Glomerular endothelial cell (primary cell): ENCODE data around the gene FAM177B. TPM values are rescaled to one million over a fixed set of nuclear protein-coding genes. Genes with fewer than 3 reads are reported as not detected.
"Not testable (repeated sequence)": the region's sequence is repeated elsewhere in the genome, so short reads cannot be mapped to it uniquely, and the experiment has no call there.

Experiments
- DNase-seq: peaks from one replicate; pipeline ENCODE4 v3.0.0-alpha.2; 2011; ENCODE audit warnings: low read depth, low spot score; ENCODE audit errors: extremely low read depth
- total RNA-seq: library from RNA; depleted of rRNA; stranded (reverse); fragments of >200 nt; gene quantifications from 2 replicates; pipeline ENCODE4 v1.2.3, GENCODE V29; 2015

FAM177B gene
- total RNA-seq, 1 donor from 2014 or later: not detected

- no peak for DNase-seq
Observed at GRCh38 chr1:222739465-222739864, 2.5 kb downstream of the FAM177B start.

DNA sequence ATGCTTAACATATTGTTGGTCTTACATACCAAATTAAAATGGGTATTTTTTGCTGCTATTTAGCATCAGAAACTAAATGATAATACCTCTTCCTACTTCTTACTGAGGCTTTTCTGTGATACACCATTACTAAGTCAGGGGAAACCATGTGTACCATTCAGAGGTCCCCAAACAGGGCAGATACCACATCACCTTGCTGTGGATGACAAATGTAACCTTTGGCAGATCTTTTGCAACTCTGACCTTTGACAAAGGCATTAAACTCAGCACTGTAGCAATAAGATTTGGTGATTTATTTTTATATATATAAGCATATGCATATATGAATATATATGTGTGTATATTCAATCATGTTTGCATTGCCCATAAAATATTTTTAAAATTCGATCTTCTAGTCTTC lies 2.9 kb downstream of the FAM177B start:
- DNase-seq: no peak

DNA sequence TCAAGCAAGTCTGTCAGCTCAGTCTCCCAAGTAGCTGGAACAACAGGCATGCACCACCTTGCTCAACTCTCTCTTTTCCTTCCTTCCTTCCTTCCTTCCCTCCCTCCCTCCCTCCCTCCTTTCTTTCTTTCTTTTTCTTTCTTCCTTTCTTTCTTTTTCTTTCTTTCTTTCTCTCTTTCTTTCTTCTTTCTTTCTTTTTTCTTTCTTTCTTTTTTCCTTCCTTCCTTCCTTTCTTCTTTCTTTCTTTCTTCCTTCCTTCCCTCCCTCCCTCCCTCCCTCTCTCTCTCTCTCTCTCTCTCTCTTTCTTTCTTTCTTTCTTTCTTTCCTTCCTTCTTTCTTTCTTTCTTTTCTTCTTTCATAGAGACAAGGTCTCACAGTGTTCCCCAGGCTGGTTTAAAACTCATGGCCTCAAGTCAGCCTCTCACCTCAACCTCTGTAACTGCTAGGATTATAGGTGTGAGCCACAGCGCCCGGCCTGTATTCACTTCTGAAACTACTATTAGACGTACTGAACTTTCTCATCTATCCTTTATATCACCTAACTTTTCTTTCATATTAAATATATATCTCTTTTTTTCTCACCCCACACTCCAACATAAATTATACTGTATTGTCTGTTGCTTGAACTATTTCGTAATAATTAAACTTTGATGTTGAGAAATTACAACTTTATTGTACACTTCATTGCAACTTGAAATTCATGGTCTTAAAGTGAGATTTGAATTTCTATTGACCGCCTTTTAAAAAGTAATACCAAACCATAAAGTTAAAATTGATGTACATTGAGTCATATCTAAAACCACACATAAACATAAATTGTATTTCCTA lies 4.8 kb downstream of the FAM177B start:
- DNase-seq: not testable (repeated sequence)

- DNase-seq: no peak
Observed at GRCh38 chr1:222749927-222750326, 12.9 kb downstream of the FAM177B start.

GRCh38 chr1:222750651-222751050 lies 13.6 kb downstream of the FAM177B start:
- no peak for DNase-seq

- no peak for DNase-seq
Observed at GRCh38 chr1:222751255-222751654, 14.3 kb downstream of the FAM177B start.

DNA sequence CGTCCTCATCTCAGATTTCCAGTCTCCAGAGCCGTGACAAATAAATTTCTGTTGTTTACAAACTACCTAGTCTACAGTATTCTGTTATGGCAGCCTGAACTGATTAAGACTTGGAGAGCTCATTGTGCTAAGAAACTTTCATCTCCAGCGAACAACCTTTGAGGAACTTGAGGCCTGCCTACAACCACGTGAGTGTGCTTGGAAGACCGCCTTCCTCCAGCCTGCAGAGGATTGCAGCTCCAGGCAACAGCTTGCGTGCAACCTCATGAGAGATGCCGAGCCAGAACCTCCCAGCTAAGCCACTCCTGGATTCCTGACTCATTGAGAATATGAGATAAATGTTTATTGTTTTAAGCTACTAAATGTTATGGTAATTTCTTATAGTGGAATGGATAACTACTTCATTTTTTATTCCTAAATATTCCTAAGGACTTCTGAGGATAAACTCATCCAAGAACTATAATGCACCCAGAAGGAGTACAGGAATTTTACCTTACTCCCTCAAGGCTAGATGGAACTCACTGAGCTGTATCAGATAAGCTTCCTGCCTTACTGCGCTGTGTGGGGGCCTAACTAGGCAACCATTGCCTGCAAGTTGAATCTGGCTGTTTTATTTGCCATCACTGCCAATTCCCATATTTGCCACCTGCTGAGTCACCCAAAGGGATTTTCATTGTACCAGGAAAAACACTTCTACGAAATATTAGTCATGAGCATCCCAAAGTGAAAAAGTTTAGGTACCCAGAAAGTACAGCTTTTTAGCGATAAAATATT lies 17.6 kb downstream of the FAM177B start:
- DNase-seq: no peak

DNA sequence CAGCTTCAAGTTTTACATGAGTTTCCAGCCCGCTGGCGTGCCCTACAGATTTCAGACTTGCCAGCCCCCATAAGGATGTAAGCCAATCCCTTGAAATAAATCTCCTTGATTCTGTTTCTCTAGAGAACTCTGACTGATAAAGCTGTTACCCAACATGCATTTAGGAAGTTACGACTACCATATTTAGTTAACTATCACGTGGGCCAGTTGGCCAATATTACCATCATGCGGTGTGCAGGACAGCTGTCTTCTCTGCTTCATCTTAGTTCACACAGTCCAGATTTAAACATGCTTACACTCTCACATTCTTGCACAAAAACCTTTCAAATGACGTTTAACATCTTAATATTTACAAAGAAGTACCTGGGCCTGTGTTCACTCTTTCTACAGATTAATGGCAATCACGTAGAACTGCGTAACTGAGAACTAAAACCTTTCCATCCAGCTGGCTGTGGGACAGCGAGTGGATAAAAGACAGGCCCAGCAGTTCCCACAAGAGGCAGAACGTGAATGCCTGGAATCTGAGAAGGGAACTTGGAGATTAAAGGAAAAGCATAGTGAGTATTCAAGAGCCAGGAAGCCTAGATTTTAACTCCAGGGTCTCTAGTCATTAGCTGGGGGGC lies 20.8 kb downstream of the FAM177B start:
- DNase-seq: no peak

- DNase-seq: no peak
Observed at GRCh38 chr1:222759451-222760035, 22.5 kb downstream of the FAM177B start.

GRCh38 chr1:222761083-222761482 lies 24.1 kb downstream of the FAM177B start:
- DNase-seq: no peak

- DNase-seq: not testable (repeated sequence)
Observed at GRCh38 chr1:222762178-222762577, 25.2 kb downstream of the FAM177B start.

DNA sequence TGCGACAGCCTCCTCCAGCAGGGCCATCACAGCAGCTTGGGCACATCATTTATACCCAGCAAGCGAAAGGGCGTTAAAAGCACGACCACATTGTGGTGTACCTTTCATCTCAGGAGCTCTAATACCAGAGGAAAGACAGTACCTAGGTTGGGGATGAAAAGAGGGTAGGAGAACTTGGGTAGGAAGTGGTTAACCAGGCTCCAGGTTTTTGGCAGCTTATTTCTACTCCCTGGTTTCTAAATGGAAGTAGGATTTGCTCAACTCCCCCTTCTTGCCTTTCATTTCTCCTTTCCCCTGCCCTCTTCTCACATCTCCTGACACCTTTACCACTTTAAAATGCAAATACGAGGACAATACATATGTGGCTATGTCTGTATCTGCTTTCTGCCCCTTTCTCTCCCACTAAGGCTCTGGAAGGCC lies 30.2 kb downstream of the FAM177B start:
- no peak for DNase-seq

- no peak for DNase-seq
Observed at GRCh38 chr1:222768592-222768991, 31.6 kb downstream of the FAM177B start.

GRCh38 chr1:222769181-222769580 lies 32.2 kb downstream of the FAM177B start:
- DNase-seq: no peak

GRCh38 chr1:222769971-222770620 lies 33.1 kb downstream of the FAM177B start:
- no peak for DNase-seq

DNA sequence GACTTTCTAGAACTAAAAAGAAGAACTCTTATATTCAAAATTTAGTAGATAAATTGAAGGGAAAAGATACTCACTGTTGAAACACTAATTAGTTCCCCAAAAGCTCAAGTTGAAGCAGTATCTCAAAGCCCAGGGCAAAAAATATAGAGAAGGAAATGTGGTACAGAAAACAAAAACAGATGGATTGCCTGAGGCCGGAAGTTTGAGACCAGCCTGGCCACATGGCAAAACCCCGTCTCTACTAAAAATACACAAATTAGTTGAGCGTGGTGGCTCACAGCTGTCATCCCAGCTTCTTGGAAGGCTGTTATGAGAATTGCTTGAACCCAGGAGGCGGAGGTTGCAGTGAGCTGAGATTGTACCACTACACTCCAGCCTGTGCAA lies 36.0 kb downstream of the FAM177B start:
- DNase-seq: no peak

GRCh38 chr1:222777463-222777862 lies 40.5 kb downstream of the FAM177B start:
- DNase-seq: no peak

DNA sequence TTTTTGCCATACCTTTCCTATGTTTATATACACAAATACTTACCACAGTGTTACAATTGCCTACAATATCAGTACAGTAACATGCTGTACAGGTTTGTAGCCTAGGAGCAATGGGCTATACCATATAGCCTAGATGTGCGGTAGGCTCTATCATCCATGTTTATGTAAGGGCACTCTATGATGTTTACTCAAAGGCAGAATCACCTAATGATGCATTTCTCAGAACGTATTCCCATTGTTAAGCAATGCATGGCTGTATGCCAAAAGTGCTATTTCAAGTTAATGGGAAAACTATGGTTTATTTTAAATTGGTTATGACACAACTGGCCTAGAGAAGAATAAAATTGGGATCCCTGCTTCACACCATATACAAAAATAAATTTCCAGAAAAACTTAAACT lies 41.0 kb downstream of the FAM177B start:
- no peak for DNase-seq

DNA sequence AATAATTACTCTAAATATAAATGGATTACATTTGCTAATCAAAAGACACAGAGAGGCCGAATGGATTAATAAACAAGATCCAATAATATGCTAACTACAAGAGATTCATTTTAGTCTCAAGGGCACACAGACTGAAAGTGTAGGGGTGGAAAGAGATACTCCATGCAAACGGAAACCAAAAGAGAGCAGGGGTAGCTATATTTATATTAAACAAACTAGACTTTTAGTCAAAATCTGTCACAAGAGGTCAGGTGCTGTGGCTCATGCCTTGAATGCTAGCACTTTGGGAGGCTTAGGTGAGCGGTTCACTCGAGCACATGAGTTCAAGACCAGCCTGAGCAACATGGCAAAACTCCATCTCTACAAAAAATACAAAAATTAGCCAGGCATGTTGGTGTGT lies 44.2 kb downstream of the FAM177B start:
- no peak for DNase-seq

GRCh38 chr1:222783051-222783450 lies 46.0 kb downstream of the FAM177B start:
- DNase-seq: no peak

DNA sequence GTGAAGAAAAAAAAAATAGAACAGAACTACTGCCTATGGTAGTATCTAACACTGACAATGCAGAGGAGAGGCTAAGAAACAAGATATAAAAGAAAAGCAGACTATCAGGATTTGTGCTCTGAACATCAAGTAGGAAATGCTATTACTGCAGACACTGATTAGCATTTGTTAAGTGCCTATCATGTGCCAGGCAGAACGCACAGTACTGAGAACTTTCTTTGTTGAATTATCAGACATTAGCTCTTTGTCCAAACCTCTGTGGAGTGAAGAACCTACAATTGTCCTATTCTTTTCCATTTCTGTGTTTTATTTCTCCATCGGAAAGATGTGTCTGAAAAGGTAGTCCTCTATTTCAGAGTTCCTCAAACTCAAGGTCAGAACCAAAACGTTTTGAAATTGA lies 47.4 kb downstream of the FAM177B start:
- DNase-seq: no peak
